ENCODE data around the gene SULT4A1. TPM values are rescaled to one million over a fixed set of nuclear protein-coding genes. Genes with fewer than 3 reads are reported as not detected.

The SULT4A1 gene
- total RNA-seq, 1 donor from 2014 or later = 6.3 TPM

- H3K27ac Mint-ChIP-seq (ENCODE audit: unreplicated experiment) = peak within 1 kb of the TSS; percentile 98
- H3K4me3 Mint-ChIP-seq = peak within 1 kb of the TSS; percentile 94
- no peak for TF ChIP-seq CTCF (conservative IDR thresholded peaks at IDR 0.05)
- H3K9me3 Mint-ChIP-seq = no peaks in the 10 kb centered on the region
- peaks cover 10% of the 10 kb centered on the region for H3K36me3 Mint-ChIP-seq (ENCODE audit: low read depth)
- DNase-seq (ENCODE audit: low read depth, low spot score) = peak; percentile 90
- peaks cover 13% of the 10 kb centered on the region for H3K27me3 Mint-ChIP-seq (ENCODE audit: low read depth)
- peaks cover 36% of the 10 kb centered on the region for H3K4me1 Mint-ChIP-seq
These were observed 50.0 kb downstream of the SULT4A1 start, which contains the start of gene EFCAB6 for GRCh38 chr22:43812149-43812842. Gene EFCAB6 (minus strand): TSS chr22:43812305. CDS start chr22:43782318, 29,987 bp downstream.

GRCh38 chr22:43811777-43812148, 50.5 kb downstream of the SULT4A1 start:
- Mint-ChIP-seq H3K27me3 (ENCODE audit: low read depth) (peaks cover 15% of the 10 kb centered on the region), H3K4me1 (peaks cover 36% of the 10 kb centered on the region), H3K4me3 (peak overlapping the region; percentile 94), H3K36me3 (ENCODE audit: low read depth) (peaks cover 10% of the 10 kb centered on the region), H3K9me3 (no peaks in the 10 kb centered on the region), H3K27ac (ENCODE audit: unreplicated experiment) (peak overlapping the region; percentile 98)
- DNase-seq (ENCODE audit: low read depth, low spot score) = no peak
- no peak for TF ChIP-seq CTCF (conservative IDR thresholded peaks at IDR 0.05)

GRCh38 chr22:43802897-43803495, 59.3 kb downstream of the SULT4A1 start:
- H3K27me3 Mint-ChIP-seq (ENCODE audit: low read depth) = peaks cover 62% of the 10 kb centered on the region
- no peak overlapping the region for H3K27ac Mint-ChIP-seq (ENCODE audit: unreplicated experiment)
- H3K36me3 Mint-ChIP-seq (ENCODE audit: low read depth) = no peaks in the 10 kb centered on the region
- no peak for DNase-seq (ENCODE audit: low read depth, low spot score)
- H3K4me1 Mint-ChIP-seq = no peaks in the 10 kb centered on the region
- peaks cover 5% of the 10 kb centered on the region for H3K9me3 Mint-ChIP-seq
- no peak for TF ChIP-seq CTCF (conservative IDR thresholded peaks at IDR 0.05)
- H3K4me3 Mint-ChIP-seq = no peak overlapping the region

GRCh38 chr22:43800970-43801369, 61.3 kb downstream of the SULT4A1 start:
- Mint-ChIP-seq H3K4me1 (no peaks in the 10 kb centered on the region), H3K4me3 (no peak overlapping the region), H3K9me3 (peaks cover 5% of the 10 kb centered on the region), H3K36me3 (ENCODE audit: low read depth) (no peaks in the 10 kb centered on the region), H3K27me3 (ENCODE audit: low read depth) (peaks cover 52% of the 10 kb centered on the region), H3K27ac (ENCODE audit: unreplicated experiment) (no peak overlapping the region)
- no peak for TF ChIP-seq CTCF (conservative IDR thresholded peaks at IDR 0.05)
- DNase-seq (ENCODE audit: low read depth, low spot score) = no peak

- Mint-ChIP-seq H3K4me1 (no peaks in the 10 kb centered on the region), H3K4me3 (no peak overlapping the region), H3K36me3 (ENCODE audit: low read depth) (no peaks in the 10 kb centered on the region), H3K27ac (ENCODE audit: unreplicated experiment) (no peak overlapping the region), H3K9me3 (peaks cover 5% of the 10 kb centered on the region), H3K27me3 (ENCODE audit: low read depth) (peaks cover 34% of the 10 kb centered on the region)
- no peak for DNase-seq (ENCODE audit: low read depth, low spot score)
- no peak for TF ChIP-seq CTCF (conservative IDR thresholded peaks at IDR 0.05)
These were observed 63.8 kb downstream of the SULT4A1 start for GRCh38 chr22:43798492-43798891.

All from neural crest cell (in vitro differentiated cells).